HepG2 (cell line): ENCODE data around the gene MGAT2. TPM values are rescaled to one million over a fixed set of nuclear protein-coding genes. Genes with fewer than 3 reads are reported as not detected.

Source experiments
- ARID3A ChIP-seq: IDR thresholded peaks from 2 replicates; pipeline ENCODE4 v1.6.1; 2012; ENCODE audit warnings: low read depth, low read length, improper control_type of control experiment
- ARNTL ChIP-seq: sonication (generic); formaldehyde crosslinking; IDR thresholded peaks from 2 replicates; pipeline ENCODE4 v1.4.0; 2020; ENCODE audit warnings: mild to moderate bottlenecking, missing genetic modification reagents
- BCL6 ChIP-seq: IDR thresholded peaks from 2 replicates; pipeline ENCODE4 v1.6.1; 2016; ENCODE audit warnings: missing genetic modification reagents, missing compliant biosample characterization
- CENPBD1 ChIP-seq: sonication (generic); formaldehyde crosslinking; IDR thresholded peaks from 2 replicates; pipeline ENCODE4 v1.8.0; 2022; ENCODE audit warnings: missing genetic modification reagents, low read depth, mild to moderate bottlenecking, borderline replicate concordance
- EP300 ChIP-seq, 3 experiments: sonication (generic) in 1 of 3; formaldehyde crosslinking in 1 of 3; IDR thresholded peaks; 2 replicates each; pipeline versions ENCODE4 v1.5.1 to v1.6.1; 2011 to 2020; ENCODE audit warnings: low read depth in 2 of 3, low read length in 2 of 3, borderline replicate concordance in 1 of 3, improper control_type of control experiment in 1 of 3, mild to moderate bottlenecking in 1 of 3, missing genetic modification reagents in 1 of 3, moderate library complexity in 1 of 3
- FOXA1 ChIP-seq, 2 experiments: fragments of 450-650 bp in 1 of 2; sonication (generic) in 1 of 2; formaldehyde crosslinking in 1 of 2; IDR thresholded peaks; 2 replicates each; pipeline versions ENCODE4 v1.4.0 to v1.6.1; 2016 to 2020; ENCODE audit warnings: missing genetic modification reagents in 1 of 2
- FOXA3 ChIP-seq: IDR thresholded peaks from 2 replicates; pipeline ENCODE4 v1.6.1; 2016; ENCODE audit warnings: missing genetic modification reagents, missing compliant biosample characterization
- HNF4G ChIP-seq, 2 experiments: sonication (generic) in 1 of 2; formaldehyde crosslinking in 1 of 2; IDR thresholded peaks; 2 replicates each; pipeline versions ENCODE4 v1.4.0 to v1.6.1; 2011 to 2020; ENCODE audit warnings: borderline replicate concordance in 2 of 2, low read depth in 2 of 2, mild to moderate bottlenecking in 2 of 2, low read length in 1 of 2, missing genetic modification reagents in 1 of 2, moderate library complexity in 1 of 2
- MAX ChIP-seq: IDR thresholded peaks from 2 replicates; pipeline ENCODE4 v1.6.1; 2012; ENCODE audit warnings: inconsistent platforms
- PLSCR1 ChIP-seq: sonication (generic); formaldehyde crosslinking; IDR thresholded peaks from 2 replicates; pipeline ENCODE4 v1.5.0; 2020; ENCODE audit warnings: missing genetic modification reagents, mild to moderate bottlenecking, borderline replicate concordance
- PRDM15 ChIP-seq: sonication (generic); formaldehyde crosslinking; IDR thresholded peaks from 2 replicates; pipeline ENCODE4 v1.4.0; 2020; ENCODE audit warnings: missing genetic modification reagents
- SP4 ChIP-seq: sonication (generic); formaldehyde crosslinking; IDR thresholded peaks from 2 replicates; pipeline ENCODE4 v1.8.1; 2023; ENCODE audit warnings: mild to moderate bottlenecking, missing genetic modification reagents
- ZNF124 ChIP-seq: sonication (generic); formaldehyde crosslinking; IDR thresholded peaks from 2 replicates; pipeline ENCODE4 v1.4.0; 2020; ENCODE audit warnings: missing genetic modification reagents
- ZNF710 ChIP-seq: sonication (generic); formaldehyde crosslinking; IDR thresholded peaks from 2 replicates; pipeline ENCODE4 v1.5.0; 2020; ENCODE audit warnings: mild to moderate bottlenecking, missing genetic modification reagents, borderline replicate concordance
- ZNF850 ChIP-seq: sonication (generic); formaldehyde crosslinking; conservative IDR thresholded peaks from 2 replicates; pipeline ENCODE4 v1.9.0; 2021; ENCODE audit warnings: mild to moderate bottlenecking, missing genetic modification reagents
- polyA plus RNA-seq, 8 experiments: library from polyadenylated mRNA; depleted of rRNA in 3 of 8; stranded (reverse) in 7 of 8; unstranded in 1 of 8; fragments of >200 nt; fragmentation: Illumina TruSeq in 4 of 8; extraction: Trizol in 4 of 8; gene quantifications; 2 replicates each; pipeline versions ENCODE4 v1.2.1 to v1.2.3, GENCODE V29; 2011 to 2016; ENCODE audit warnings: low read depth in 4 of 8, missing spikeins in 1 of 8, mixed read lengths in 1 of 8; ENCODE audit not compliant: insufficient read depth in 1 of 8
- total RNA-seq, 5 experiments: library from RNA; depleted of rRNA; stranded (reverse); fragments of >200 nt; fragmentation: Illumina TruSeq; extraction: Trizol; gene quantifications; 2 replicates each; pipeline ENCODE4 v1.2.3, GENCODE V29; 2016; ENCODE audit warnings: low read depth in 1 of 5

Gene MGAT2
- total and polyA plus RNA-seq, 2 of the 13 experiments (the other 11 are each of a cell fraction or from before 2014, with no cell fraction given): 12.9 to 51.9 TPM

GRCh38 chr14:49634547-49635334, 14.1 kb downstream of the MGAT2 start, which contains the start of gene DNAAF2 (continued):
- TF ChIP-seq SP4 (CRISPR knock-in tag) (no peak), ZNF850 (CRISPR knock-in tag) (peak; percentile 13; the same call in 1 of the 2 replicates), FOXA1 (IDR thresholded peaks at IDR 0.05) (no peak), FOXA1 (CRISPR knock-in tag; IDR thresholded peaks at IDR 0.05) (no peak), HNF4G (IDR thresholded peaks at IDR 0.05; ENCODE audit: borderline replicate concordance, low read depth, low read length) (no peak), HNF4G (CRISPR knock-in tag; IDR thresholded peaks at IDR 0.05; ENCODE audit: borderline replicate concordance, low read depth) (no peak; the same call in 1 of the 2 replicates), MAX (peak; percentile 87), ARID3A (no peak), PRDM15 (CRISPR knock-in tag) (no peak; the same call in 1 of the 2 replicates), ZNF710 (CRISPR knock-in tag) (no peak), PLSCR1 (CRISPR knock-in tag) (no peak; the same call in 1 of the 2 replicates), BCL6 (CRISPR knock-in tag) (no peak), FOXA3 (no peak), EP300 (IDR thresholded peaks at IDR 0.05; ENCODE audit: low read depth in 2 of 2, low read length in 2 of 2) (peak in 1 of 2 experiments; percentile 28; a peak in 1 of 4 replicates), EP300 (CRISPR knock-in tag; IDR thresholded peaks at IDR 0.05; ENCODE audit: borderline replicate concordance) (no peak), ARNTL (CRISPR knock-in tag) (peak; percentile 21; the same call in 1 of the 2 replicates), ZNF124 (no peak), CENPBD1 (CRISPR knock-in tag) (no peak)
